Measurements from ENCODE around the gene MSH3. TPM values are rescaled to one million over a fixed set of nuclear protein-coding genes. Genes with fewer than 3 reads are reported as not detected.

MSH3 gene
- total RNA-seq, result 11.0 and 20.7 TPM in 2 replicates

DNA sequence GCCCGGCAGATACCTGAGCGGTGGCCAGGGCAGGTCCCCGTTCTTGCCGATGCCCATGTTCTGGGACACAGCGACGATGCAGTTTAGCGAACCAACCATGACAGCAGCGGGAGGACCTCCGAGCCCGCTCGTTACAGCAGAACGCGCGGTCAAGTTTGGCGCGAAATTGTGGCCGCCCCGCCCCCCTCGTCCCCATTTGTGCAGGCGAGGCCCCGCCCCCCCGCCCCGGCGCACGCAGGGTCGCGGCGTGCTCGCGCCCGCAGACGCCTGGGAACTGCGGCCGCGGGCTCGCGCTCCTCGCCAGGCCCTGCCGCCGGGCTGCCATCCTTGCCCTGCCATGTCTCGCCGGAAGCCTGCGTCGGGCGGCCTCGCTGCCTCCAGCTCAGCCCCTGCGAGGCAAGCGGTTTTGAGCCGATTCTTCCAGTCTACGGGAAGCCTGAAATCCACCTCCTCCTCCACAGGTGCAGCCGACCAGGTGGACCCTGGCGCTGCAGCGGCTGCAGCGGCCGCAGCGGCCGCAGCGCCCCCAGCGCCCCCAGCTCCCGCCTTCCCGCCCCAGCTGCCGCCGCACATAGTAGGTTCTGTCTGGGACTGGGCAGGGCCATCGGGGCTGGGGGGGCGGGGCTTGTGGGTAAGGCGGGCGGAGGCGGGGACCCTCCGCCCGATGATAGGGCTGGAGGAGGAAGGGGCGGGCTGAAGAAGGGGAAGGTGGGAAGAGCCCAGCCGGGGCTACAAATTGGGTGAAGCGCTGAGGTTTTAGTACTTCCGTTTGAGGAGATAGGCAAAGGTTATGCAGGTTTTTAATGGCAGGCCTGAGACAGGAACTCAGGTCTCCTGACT, at the start of gene MSH3, which contains the start of gene DHFR:
MSH3 (plus strand) TSS at position 262 of the 840 bp plus-strand sequence; CDS start at position 338, 76 bp downstream.
DHFR (minus strand) TSS at position 593 of the 840 bp plus-strand sequence; CDS start at position 99, 494 bp downstream.

Small RNA genes lying within 50 kb of the gene (small RNA-seq; reads per million reads assigned to genes)
- gene MTRNR2L2, result not detected

Other genes with a start within 250 kb of the MSH3 start
- 17.6 and 20.1 TPM in 2 replicates for gene ZFYVE16, start 246.6 kb upstream of the MSH3 start, total RNA-seq
- gene FAM151B, start 166.6 kb upstream of the MSH3 start, total RNA-seq, result 2.5 and 5.5 TPM in 2 replicates
- gene ANKRD34B, start 84.4 kb upstream of the MSH3 start, total RNA-seq, result not detected in 2 replicates
- gene DHFR, start 331 bp downstream of the MSH3 start, total RNA-seq, result 31.2 and 44.6 TPM in 2 replicates

Data from subcutaneous preadipocyte (primary cell).